ENCODE results near the gene LRRC49.
"Not testable (repeated sequence)": the region's sequence is repeated elsewhere in the genome, so short reads cannot be mapped to it uniquely, and the experiment has no call there.

LRRC49 gene

GRCh38 chr15:70867911-70868467 lies 24.6 kb upstream of the LRRC49 start:
- no peak for DNase-seq

GRCh38 chr15:70869346-70869745 lies 23.3 kb upstream of the LRRC49 start:
- no peak for DNase-seq

DNA sequence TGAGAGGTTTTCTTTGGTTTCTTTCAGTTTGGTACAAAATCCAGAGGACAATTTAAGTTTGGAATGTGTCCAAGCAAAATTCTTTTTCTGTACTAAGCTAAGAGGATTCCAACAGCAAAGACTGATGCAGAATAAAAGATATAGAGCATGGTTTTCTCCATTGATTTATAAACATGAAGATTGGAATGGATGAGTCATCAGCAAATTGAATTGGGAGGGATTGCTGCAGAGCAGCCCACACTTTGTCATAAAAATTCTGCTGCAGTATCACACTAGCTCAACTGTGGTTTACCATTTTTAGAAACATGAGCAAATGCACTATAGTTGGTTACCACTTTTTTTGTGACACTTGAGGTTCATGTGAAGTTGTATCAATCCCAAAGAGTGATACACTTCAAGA lies 22.6 kb upstream of the LRRC49 start:
- no peak for DNase-seq

- DNase-seq = not testable (repeated sequence)
These were observed 21.1 kb upstream of the LRRC49 start for GRCh38 chr15:70871490-70871889.

GRCh38 chr15:70873232-70874054 lies 19.2 kb upstream of the LRRC49 start:
- DNase-seq = no peak

GRCh38 chr15:70875001-70875782 lies 17.4 kb upstream of the LRRC49 start:
- DNase-seq = no peak

GRCh38 chr15:70876011-70876410 lies 16.6 kb upstream of the LRRC49 start:
- no peak for DNase-seq

GRCh38 chr15:70876683-70877082 lies 15.9 kb upstream of the LRRC49 start:
- no peak for DNase-seq

DNA sequence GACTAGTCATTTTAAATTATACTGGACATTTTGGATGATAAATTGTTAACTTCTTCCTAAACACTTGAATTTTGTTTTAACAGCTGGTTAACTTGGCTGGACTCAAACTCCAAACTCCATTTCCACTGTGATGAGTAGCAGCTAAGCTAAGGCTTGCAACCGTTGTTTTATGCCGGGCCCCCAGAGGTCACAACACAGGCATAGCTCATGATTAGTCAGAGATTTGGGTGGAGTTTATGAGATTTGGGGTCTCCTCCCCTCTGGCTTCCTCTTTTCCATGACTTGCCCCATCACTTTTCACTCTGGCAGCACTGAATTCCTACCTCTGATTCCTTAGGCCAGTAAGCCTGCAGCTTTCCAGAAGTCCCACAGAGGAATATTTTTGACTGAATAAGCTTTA lies 13.2 kb upstream of the LRRC49 start:
- no peak for DNase-seq

DNA sequence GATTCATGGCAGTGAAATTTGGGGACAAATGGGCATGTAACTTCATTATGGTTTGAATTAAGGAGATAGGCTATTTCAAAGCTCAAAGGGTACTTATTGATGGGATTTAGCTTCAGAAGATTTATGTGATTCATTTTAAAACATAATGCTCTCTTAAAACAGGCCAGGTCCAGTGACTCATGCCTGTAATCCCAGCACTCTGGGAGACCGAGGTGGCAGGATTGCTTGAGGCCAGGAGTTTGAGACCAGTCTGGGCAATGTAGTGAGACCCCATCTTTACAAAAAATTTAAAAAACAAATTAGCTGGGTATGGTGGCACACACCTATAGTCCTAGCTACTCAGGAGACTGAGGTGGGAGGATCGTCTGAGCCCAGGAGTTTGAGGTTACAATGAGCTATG lies 11.8 kb upstream of the LRRC49 start:
- no peak for DNase-seq

DNA sequence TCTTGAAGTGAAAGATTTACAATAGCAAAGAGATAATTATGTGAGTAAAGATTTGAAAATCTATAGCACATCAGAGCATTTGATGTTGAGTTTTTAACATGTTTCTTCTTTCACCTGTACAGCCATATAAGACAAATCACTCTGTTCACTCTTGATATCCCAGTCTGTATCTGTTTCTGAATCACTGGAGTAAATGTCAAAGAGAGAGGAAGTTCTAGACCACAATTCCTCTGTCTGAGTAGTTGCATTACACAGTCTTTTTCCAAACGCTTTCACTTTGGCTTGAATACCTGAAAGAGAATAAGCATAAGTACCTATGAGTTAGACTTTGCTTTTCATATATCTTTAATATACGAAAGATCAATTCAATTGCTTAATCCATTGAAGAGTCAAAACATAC lies 10.3 kb upstream of the LRRC49 start:
- no peak for DNase-seq

- no peak for DNase-seq
These were observed 410 bp downstream of the LRRC49 start for GRCh38 chr15:70892912-70893560.

GRCh38 chr15:70902107-70902506 lies 9.5 kb downstream of the LRRC49 start:
- DNase-seq = no peak

DNA sequence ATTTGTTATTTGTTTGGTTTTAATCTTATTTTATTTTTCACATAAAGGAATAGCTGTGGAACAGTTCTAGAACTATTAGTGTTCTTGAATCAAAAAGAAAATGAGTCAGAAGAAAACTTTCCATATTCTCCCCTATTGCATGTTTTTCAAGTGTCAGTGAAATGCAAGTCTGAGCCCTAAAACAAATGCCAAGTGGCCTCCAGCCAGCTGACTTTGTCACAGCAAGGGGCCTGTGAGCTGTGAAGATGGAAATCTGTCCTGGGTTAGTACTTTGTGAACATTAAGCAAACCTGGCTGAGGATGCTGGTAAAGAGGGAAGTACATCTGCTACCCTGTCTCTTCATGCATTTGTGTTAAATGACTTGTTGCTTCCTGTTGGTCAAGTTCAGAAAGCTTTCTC lies 14.2 kb downstream of the LRRC49 start:
- DNase-seq = no peak

DNA sequence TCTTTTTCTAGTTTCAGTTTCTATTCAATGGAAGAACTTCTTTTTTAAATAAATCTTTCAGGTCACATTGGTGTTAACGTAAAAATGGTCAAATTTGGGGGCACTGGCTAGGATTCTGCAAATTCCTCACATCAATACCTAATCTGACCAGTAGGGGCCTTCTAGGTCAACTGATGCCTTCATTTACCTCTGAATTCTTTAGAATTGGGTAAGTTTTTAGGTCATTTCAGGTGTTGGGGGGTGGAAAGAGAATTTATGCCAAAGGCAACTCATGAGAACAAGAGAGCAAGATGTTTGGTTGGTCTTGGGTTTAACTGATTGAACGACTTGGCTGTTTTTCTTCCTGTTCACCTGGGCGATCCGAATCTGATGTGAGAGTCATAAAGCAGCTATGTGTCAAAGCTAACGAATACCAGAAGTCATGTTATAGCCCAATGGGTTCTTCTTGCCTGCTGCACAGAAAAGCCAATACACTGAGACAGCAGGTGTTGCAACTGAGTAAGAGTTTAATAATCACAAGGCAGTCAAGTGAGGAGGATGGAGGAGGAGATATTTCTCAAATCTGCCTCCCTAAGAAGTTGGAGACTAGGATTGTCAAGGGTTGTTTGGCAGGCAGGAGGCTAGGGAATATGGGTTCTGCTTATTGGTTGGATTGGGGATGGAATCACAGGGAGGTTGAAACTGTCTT lies 15.3 kb downstream of the LRRC49 start:
- no peak for DNase-seq

DNA sequence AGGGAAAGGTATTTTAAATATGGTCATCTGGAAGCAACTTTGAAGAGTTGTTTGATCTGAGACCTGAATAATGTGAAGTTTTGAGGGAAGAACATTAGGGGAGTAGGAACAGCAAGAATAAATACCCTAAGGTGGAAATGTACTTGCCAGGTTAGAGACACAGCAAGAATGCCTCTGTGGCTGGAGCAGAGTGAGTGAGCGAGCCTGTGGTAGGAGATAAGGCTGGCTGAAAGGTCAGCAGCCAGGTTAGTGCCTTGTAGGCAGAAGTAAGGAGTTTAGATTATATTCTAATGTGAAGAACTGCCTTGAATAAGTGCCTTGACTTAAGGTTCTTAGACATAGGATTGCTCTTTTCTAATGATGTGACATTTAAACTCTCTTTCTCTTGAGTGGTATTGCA lies 18.3 kb downstream of the LRRC49 start:
- no peak for DNase-seq

GRCh38 chr15:70912187-70912586 lies 19.6 kb downstream of the LRRC49 start:
- no peak for DNase-seq

- no peak for DNase-seq
These were observed 23.9 kb downstream of the LRRC49 start for GRCh38 chr15:70916531-70916930.

- DNase-seq = no peak
These were observed 25.3 kb downstream of the LRRC49 start for GRCh38 chr15:70917955-70918354.

- no peak for DNase-seq
These were observed 28.5 kb downstream of the LRRC49 start for GRCh38 chr15:70920981-70921696.

GRCh38 chr15:70922119-70922518 lies 29.5 kb downstream of the LRRC49 start:
- no peak for DNase-seq

All from activated naive CD4-positive, alpha-beta T cell treated with anti-CD3 and anti-CD28 coated beads, Interleukin-2, amount 50 U/mL, for 16 hours (primary cell).